Endothelial cell (in vitro differentiated cells): ENCODE results near the gene TMEM121. TPM values are rescaled to one million over a fixed set of nuclear protein-coding genes. Genes with fewer than 3 reads are reported as not detected.

Experiments
- DNase-seq: peaks from one replicate; pipeline ENCODE4 v3.0.0; 2021; ENCODE audit warnings: low spot score
- H3K27ac Mint-ChIP-seq: one replicate; pipeline ENCODE4 v1.8.0; 2021; ENCODE audit warnings: mixed read lengths, inconsistent platforms; ENCODE audit not compliant: unreplicated experiment
- H3K27me3 Mint-ChIP-seq: one replicate; pipeline ENCODE4 v1.8.0; 2021; ENCODE audit warnings: mild to moderate bottlenecking, moderate library complexity, mixed read lengths, inconsistent platforms; ENCODE audit not compliant: unreplicated experiment
- H3K36me3 Mint-ChIP-seq: one replicate; pipeline ENCODE4 v1.8.0; 2021; ENCODE audit warnings: mild to moderate bottlenecking, low read depth, mixed read lengths, inconsistent platforms; ENCODE audit not compliant: unreplicated experiment
- H3K4me1 Mint-ChIP-seq: one replicate; pipeline ENCODE4 v1.8.0; 2021; ENCODE audit warnings: mild to moderate bottlenecking, mixed read lengths, inconsistent platforms; ENCODE audit not compliant: unreplicated experiment
- H3K4me3 Mint-ChIP-seq: one replicate; pipeline ENCODE4 v1.8.0; 2021; ENCODE audit warnings: mild to moderate bottlenecking, mixed read lengths, inconsistent platforms; ENCODE audit not compliant: unreplicated experiment
- H3K9me3 Mint-ChIP-seq: one replicate; pipeline ENCODE4 v1.8.0; 2021; ENCODE audit warnings: mixed read lengths, inconsistent platforms; ENCODE audit not compliant: unreplicated experiment
- total RNA-seq: library from RNA; stranded (reverse); fragmentation: NEBNext Ultra II Directional; extraction: Animal tissue kit (Norgen Biotek cat#: 25700); gene quantifications from one replicate; pipeline ENCODE4 v1.2.1, GENCODE V29; 2021; ENCODE audit not compliant: unreplicated experiment
- TF ChIP-seq, protein P1 (sequence below): fragments of 200-600 bp; sonication (generic); IDR thresholded peaks from one replicate; pipeline ENCODE4 v1.5.0; 2021; ENCODE audit warnings: antibody characterized with exemption; ENCODE audit not compliant: unreplicated experiment

Gene TMEM121
- total RNA-seq, 1 donor from 2014 or later, result 1.6 TPM

DNA sequence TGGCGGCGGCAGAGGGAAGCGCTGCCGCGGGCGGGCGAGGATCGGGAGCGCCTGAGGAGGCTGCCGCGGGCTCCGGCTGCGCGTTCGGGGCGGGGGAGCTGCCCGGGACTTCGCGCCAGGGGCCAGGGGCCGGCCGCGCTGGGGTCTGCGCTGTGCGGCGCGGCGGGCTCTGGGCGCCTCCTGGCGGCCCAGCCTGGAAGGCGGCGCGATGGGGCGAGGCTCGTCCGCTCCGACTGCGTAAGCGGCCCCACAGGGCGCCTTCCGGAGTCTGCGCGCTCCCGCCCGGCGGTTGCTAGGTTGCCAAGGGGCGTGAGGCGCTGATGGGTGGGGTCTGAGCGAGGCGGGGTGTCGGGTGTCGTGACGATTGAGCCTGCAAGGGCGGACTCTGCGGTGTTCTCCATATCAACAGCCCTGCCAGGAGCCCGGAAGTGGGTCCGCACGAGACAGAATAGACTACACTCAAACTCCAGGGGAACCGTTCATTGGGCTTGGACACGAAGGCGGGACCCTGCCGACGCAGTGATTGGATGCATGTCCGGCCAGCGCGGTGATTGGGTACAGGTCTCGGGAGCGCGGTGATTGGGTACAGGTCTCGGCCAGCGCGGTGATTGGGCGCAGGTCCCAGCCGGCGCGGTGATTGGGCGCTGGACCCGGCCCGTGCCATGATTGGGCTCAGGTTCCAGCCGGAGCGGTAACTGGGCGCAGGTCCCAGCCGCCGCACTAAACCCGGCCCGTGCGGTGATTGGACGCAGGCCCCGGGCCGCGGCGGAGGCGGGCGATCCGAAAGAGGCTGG, 35.6 kb upstream of the TMEM121 start, which contains the start of gene TEDC1:
Gene TEDC1 (plus strand): TSS at position 675 of the 794 bp plus-strand sequence. CDS start 130 bp downstream, outside the sequence.
- Mint-ChIP-seq H3K27ac (peak within 1 kb of the TSS; percentile 84), H3K9me3 (no peaks in the 10 kb centered on the region), H3K27me3 (peaks cover 24% of the 10 kb centered on the region), H3K4me1 (peaks cover 2% of the 10 kb centered on the region), H3K36me3 (no peaks in the 10 kb centered on the region), H3K4me3 (peak within 1 kb of the TSS; percentile 85)
- TF ChIP-seq, protein P1, sequence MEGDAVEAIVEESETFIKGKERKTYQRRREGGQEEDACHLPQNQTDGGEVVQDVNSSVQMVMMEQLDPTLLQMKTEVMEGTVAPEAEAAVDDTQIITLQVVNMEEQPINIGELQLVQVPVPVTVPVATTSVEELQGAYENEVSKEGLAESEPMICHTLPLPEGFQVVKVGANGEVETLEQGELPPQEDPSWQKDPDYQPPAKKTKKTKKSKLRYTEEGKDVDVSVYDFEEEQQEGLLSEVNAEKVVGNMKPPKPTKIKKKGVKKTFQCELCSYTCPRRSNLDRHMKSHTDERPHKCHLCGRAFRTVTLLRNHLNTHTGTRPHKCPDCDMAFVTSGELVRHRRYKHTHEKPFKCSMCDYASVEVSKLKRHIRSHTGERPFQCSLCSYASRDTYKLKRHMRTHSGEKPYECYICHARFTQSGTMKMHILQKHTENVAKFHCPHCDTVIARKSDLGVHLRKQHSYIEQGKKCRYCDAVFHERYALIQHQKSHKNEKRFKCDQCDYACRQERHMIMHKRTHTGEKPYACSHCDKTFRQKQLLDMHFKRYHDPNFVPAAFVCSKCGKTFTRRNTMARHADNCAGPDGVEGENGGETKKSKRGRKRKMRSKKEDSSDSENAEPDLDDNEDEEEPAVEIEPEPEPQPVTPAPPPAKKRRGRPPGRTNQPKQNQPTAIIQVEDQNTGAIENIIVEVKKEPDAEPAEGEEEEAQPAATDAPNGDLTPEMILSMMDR, result peak; percentile 69
- peak; percentile 99 for DNase-seq

DNA sequence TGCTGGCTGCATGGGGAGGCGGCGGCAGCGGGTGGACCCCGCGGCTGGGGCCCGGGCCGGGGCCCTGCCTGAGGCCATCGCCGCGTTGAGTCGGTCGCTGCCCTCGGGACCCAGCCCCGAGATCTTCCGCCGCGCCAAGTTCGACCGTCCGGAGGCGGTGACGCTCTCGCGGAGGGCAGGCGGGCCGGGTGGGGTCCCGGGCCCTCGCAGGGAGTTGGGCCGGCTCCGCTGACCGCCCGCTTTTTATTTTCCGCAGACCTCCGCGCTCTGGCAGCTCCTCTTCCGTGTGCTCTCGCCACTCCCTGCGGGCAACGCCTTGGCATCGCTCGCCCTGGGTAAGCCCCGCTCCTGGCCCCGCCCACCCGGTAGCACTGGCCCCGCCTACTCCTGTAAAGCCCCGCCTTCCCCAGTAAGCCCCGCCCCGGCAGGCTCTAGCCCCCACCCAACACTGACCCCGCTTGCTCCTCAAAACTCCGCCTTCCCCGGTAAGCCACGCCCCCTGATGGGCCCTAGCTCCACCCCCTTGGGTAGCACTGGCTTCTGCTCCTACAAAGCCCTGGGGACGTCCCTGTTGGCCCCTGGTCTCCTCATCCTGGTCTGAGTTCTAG, 34.9 kb upstream of the TMEM121 start:
- Mint-ChIP-seq H3K27me3 (peaks cover 23% of the 10 kb centered on the region), H3K27ac (peak overlapping the region; percentile 83), H3K36me3 (no peaks in the 10 kb centered on the region), H3K9me3 (no peaks in the 10 kb centered on the region), H3K4me3 (peak overlapping the region; percentile 85), H3K4me1 (peaks cover 2% of the 10 kb centered on the region)
- TF ChIP-seq, protein P1, result no peak
- DNase-seq, result peak; percentile 79

DNA sequence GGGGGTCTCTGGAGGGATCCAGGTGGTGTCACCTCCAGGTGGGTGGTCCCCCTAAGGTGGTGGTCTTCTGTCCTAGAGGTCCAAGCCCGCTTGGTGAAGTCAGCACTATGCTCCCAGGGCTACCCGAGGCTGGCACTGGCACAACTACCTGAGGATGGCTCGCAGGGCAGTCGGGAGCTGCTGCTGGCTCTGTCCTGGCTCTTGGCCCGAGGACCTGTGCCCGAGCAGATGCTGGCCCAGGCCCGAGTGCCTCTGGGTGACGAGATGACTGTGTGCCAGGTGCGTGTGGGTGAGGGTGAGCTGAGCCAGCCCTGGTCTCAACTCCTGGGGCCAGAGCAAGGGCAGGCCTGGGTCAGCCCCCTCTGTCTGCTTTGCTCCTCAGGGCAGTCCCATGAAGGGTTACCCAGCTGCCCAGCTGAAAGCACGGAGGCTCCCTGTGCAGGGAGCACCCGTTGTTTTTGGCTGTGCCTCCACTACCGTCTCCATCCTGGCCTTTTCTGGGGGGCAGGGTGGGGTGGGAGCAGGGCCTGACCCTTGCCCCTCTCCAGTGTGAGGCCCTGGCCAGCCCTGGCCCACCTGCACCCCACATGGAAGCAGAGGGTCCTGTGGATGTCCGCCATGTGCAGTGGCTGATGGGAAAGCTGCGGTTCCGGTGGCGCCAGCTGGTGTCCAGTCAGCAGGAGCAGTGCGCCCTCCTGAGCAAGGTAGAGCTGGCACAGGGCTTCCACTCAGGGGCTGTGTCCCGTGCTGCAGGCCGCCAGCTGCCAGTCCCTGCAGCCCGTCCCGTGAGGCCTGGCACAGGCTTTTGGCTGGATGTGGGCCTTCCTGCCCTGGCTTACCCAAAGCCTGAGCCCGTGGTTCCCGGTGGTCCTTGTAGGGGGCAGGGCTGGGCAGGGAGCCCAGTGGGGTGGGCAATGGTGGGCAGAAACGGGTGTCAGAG, 34.1 kb upstream of the TMEM121 start:
- Mint-ChIP-seq H3K4me3 (peak overlapping the region; percentile 83), H3K27me3 (peaks cover 21% of the 10 kb centered on the region), H3K9me3 (no peaks in the 10 kb centered on the region), H3K4me1 (peaks cover 2% of the 10 kb centered on the region), H3K27ac (peak overlapping the region; percentile 83), H3K36me3 (no peaks in the 10 kb centered on the region)
- TF ChIP-seq, protein P1, result no peak
- DNase-seq, result no peak

DNA sequence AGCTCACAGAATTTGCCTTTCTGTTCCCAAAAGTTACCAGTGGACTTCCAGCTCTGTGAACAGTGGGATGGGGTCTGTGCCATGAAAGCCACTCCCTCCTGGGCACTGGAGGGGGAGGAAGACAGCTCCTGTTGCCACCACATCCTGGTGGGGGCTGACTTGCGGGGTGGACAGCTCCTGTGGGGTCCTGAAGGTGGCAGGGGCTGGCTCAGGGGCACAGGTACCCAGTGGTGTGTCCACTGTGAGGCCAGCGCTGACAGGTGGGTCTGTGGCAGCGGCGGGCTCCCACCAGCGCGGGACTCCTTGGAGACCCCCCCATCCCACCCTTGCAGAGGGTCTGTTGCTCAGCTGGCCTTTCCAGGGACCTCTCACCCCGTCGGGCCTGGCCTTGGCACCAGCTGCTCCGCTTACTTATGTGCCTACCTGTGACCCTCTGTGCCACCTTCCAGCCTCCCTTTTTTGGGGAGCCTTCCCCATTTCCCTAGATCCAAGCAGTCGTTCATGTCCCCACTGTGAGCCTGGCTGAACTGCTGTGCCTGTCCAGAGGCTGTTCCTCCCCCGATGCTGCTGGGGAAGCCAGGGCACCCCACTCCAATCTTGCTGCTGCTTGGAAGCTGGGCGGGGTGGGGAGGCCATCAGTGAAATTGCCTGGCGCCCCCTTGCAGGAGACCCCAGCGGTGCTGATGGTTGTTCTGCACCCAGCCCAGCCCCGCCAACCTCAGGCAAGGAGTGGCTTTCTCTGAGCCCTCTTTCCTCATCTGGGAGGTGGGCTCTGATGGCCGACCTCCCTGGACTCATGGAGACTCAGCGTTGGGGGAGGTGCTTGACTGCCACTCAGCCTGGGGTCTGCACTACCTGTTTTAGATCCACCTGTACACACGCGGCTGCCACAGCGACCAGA, 33.2 kb upstream of the TMEM121 start:
- H3K4me3 Mint-ChIP-seq, result no peak overlapping the region
- H3K27ac Mint-ChIP-seq, result no peak overlapping the region

More for the DNA sequence above, 33.2 kb upstream of the TMEM121 start:
- Mint-ChIP-seq H3K36me3 (no peaks in the 10 kb centered on the region), H3K27me3 (peaks cover 16% of the 10 kb centered on the region), H3K4me1 (peaks cover 2% of the 10 kb centered on the region), H3K9me3 (no peaks in the 10 kb centered on the region)
- TF ChIP-seq, protein P1, result no peak
- no peak for DNase-seq
